HCT116 (cell line): ENCODE results near the gene POGK. TPM values are rescaled to one million over a fixed set of nuclear protein-coding genes. Genes with fewer than 3 reads are reported as not detected.

Experiments used
- ATAC-seq: fragments of 200-7000 bp; cut with Tn5 transposase; 2 replicates; pipeline ENCODE4 v1.9.1; 2020; ENCODE audit warnings: mild to moderate bottlenecking, moderate library complexity
- BruUV-seq: library from RNA; stranded (reverse); fragments of 400-500 nt; replicated peaks from 2 replicates; lab custom pipeline; 2021; lab: Mats Ljungman, UMichigan
- CTCF ChIA-PET: fragments of 300-600 bp; sonication (Branson Sonifier 250); formaldehyde crosslinking; loops from one replicate; lab custom pipeline; 2021; ENCODE audit warnings: antibody characterized with exemption; lab: Charles Lee
- POLR2A ChIA-PET: fragments of 300-600, 350-600 bp; sonication (Branson Sonifier 250); formaldehyde crosslinking; loops from one replicate; lab custom pipeline; 2021; ENCODE audit warnings: antibody characterized with exemption; lab: Charles Lee
- RAD21 ChIA-PET, 2 experiments: fragments of 300-600 bp; sonication (Branson Sonifier 250); formaldehyde crosslinking; loops; one replicate each; lab custom pipeline; 2023; ENCODE audit warnings: low total read pairs in 2 of 2; ENCODE audit not compliant: uncharacterized antibody in 2 of 2, unreplicated experiment in 2 of 2, low non-redundant PET in 1 of 2; lab: Charles Lee
- DNase-seq: peaks from one replicate; pipeline ENCODE4 v3.0.0-alpha.2; 2010; ENCODE audit warnings: low read depth, low spot score
- H2AFZ ChIP-seq: fragments of 200-600 bp; shearing (Covaris generic), sonication (generic); 2 replicates; pipeline ENCODE4 v1.6.1; 2017; ENCODE audit warnings: low read depth, mixed run types, mixed read lengths, antibody characterized with exemption, low read length; ENCODE audit not compliant: poor library complexity, severe bottlenecking
- H3K27ac ChIP-seq: 2 replicates; pipeline ENCODE4 v1.5.1; 2012; ENCODE audit warnings: low read depth, low read length
- H3K27me3 ChIP-seq: fragments of 200-600 bp; sonication (generic); 2 replicates; pipeline ENCODE4 v1.6.1; 2016; ENCODE audit warnings: mixed run types, low read length, mixed read lengths; ENCODE audit not compliant: insufficient read depth
- H3K36me3 ChIP-seq, 2 experiments: fragments of 200-500 bp in 1 of 2; fragments of 200-600 bp in 1 of 2; sonication (Bioruptor generic) in 1 of 2; sonication (generic) in 1 of 2; 2 replicates each; pipeline versions ENCODE4 v1.5.1 to v1.6.1; 2014 to 2016; ENCODE audit warnings: low read length in 2 of 2, inconsistent platforms in 1 of 2, mixed read lengths in 1 of 2, mixed run types in 1 of 2; ENCODE audit not compliant: insufficient read depth in 2 of 2, control insufficient read depth in 1 of 2
- H3K4me1 ChIP-seq, 2 experiments: fragments of 200-600 bp in 1 of 2; sonication (generic) in 1 of 2; 2 replicates each; pipeline versions ENCODE4 v1.5.1 to v1.6.1; 2012 to 2017; ENCODE audit warnings: low read length in 2 of 2, inconsistent platforms in 1 of 2, mild to moderate bottlenecking in 1 of 2, mixed read lengths in 1 of 2, mixed run types in 1 of 2, moderate library complexity in 1 of 2; ENCODE audit not compliant: insufficient read depth in 2 of 2, control insufficient read depth in 1 of 2
- H3K4me2 ChIP-seq: fragments of 200-600 bp; sonication (generic); 2 replicates; pipeline ENCODE4 v1.6.1; 2017; ENCODE audit warnings: mixed run types, low read length, mixed read lengths
- H3K4me3 ChIP-seq, 2 experiments: fragments of 200-600 bp in 1 of 2; sonication (generic) in 1 of 2; replicated peaks in 1 of 2; 2 replicates each; pipeline ENCODE4 v1.5.1; 2011 to 2016; ENCODE audit warnings: low read length in 2 of 2, control low read depth in 1 of 2, low read depth in 1 of 2, mild to moderate bottlenecking in 1 of 2, mixed read lengths in 1 of 2, mixed run types in 1 of 2
- H3K79me2 ChIP-seq: fragments of 200-600 bp; sonication (generic); 2 replicates; pipeline ENCODE4 v1.6.1; 2017; ENCODE audit warnings: mild to moderate bottlenecking, mixed run types, low read length, moderate library complexity, mixed read lengths; ENCODE audit not compliant: insufficient read depth
- H3K9ac ChIP-seq: fragments of 200-600 bp; sonication (generic); 2 replicates; pipeline ENCODE4 v1.6.1; 2016; ENCODE audit warnings: low read length, mixed read lengths
- H3K9me2 ChIP-seq: fragments of 200-600 bp; sonication (generic), shearing (Covaris generic); 2 replicates; pipeline ENCODE4 v1.6.1; 2017; ENCODE audit warnings: mixed run types, mild to moderate bottlenecking, moderate library complexity; ENCODE audit not compliant: insufficient read depth
- H3K9me3 ChIP-seq, 2 experiments: fragments of 200-500 bp in 1 of 2; fragments of 200-600 bp in 1 of 2; sonication (Bioruptor generic) in 1 of 2; sonication (generic) in 1 of 2; 2 replicates each; pipeline ENCODE4 v1.6.1; 2014 to 2017; ENCODE audit warnings: low read length in 2 of 2, mixed read lengths in 2 of 2, inconsistent platforms in 1 of 2, low read depth in 1 of 2, mild to moderate bottlenecking in 1 of 2, mixed run types in 1 of 2, moderate library complexity in 1 of 2; ENCODE audit not compliant: control insufficient read depth in 1 of 2, insufficient read depth in 1 of 2
- H4K20me1 ChIP-seq: fragments of 200-600 bp; sonication (generic), shearing (Covaris generic); 2 replicates; pipeline ENCODE4 v1.6.1; 2017; ENCODE audit warnings: mixed run types, mild to moderate bottlenecking, moderate library complexity; ENCODE audit not compliant: insufficient read depth
- CBX3 ChIP-seq: IDR thresholded peaks from 2 replicates; pipeline ENCODE4 v1.6.1; 2012; ENCODE audit warnings: low read depth
- EGR1 ChIP-seq: IDR thresholded peaks from 2 replicates; pipeline ENCODE4 v1.6.1; 2012; ENCODE audit warnings: low read depth
- ELF1 ChIP-seq: IDR thresholded peaks from 2 replicates; pipeline ENCODE4 v1.6.1; 2012; ENCODE audit warnings: low read depth, borderline replicate concordance
- EZH2 ChIP-seq: fragments of 200-600 bp; sonication (generic); IDR thresholded peaks from 2 replicates; pipeline ENCODE4 v1.6.1; 2017; ENCODE audit warnings: antibody characterized with exemption, mixed run types
- EZH2phosphoT487 ChIP-seq: fragments of 200-600 bp; IDR thresholded peaks from 2 replicates; pipeline ENCODE4 v1.6.1; 2018; ENCODE audit warnings: antibody characterized with exemption, borderline replicate concordance
- FOSL1 ChIP-seq: IDR thresholded peaks from 2 replicates; pipeline ENCODE4 v1.6.1; 2012; ENCODE audit warnings: low read depth
- JUND ChIP-seq: IDR thresholded peaks from 2 replicates; pipeline ENCODE4 v1.6.1; 2012
- POLR2A ChIP-seq: IDR thresholded peaks from 2 replicates; pipeline ENCODE4 v1.7.0; 2011; ENCODE audit warnings: borderline replicate concordance; ENCODE audit not compliant: insufficient read depth, insufficient read length; ENCODE audit errors: extremely low read depth
- POLR2AphosphoS5 ChIP-seq: IDR thresholded peaks from 2 replicates; pipeline ENCODE4 v1.6.1; 2011; ENCODE audit warnings: mild to moderate bottlenecking, low read depth, low read length, moderate library complexity
- RAD21 ChIP-seq: IDR thresholded peaks from 2 replicates; pipeline ENCODE4 v1.6.1; 2012; ENCODE audit warnings: low read depth, mild to moderate bottlenecking
- SP1 ChIP-seq: IDR thresholded peaks from 2 replicates; pipeline ENCODE4 v1.6.1; 2012; ENCODE audit warnings: low read depth
- SRF ChIP-seq: IDR thresholded peaks from 2 replicates; pipeline ENCODE4 v1.6.1; 2012; ENCODE audit warnings: low read depth
- ZFX ChIP-seq: fragments of 450-650 bp; IDR thresholded peaks from 2 replicates; pipeline ENCODE4 v1.6.1; 2017
- ZNF274 ChIP-seq: fragments of 200-500 bp; sonication (Bioruptor generic); IDR thresholded peaks from 2 replicates; pipeline ENCODE4 v1.6.1; 2014; ENCODE audit warnings: mild to moderate bottlenecking, low read depth, low read length, inconsistent platforms
- intact Hi-C: fragments of 100-400 bp; cut with micrococcal nuclease; formaldehyde crosslinking; loops from 2 replicates; pipeline ENCODE4 v1.10.0; 2022
- total RNA-seq: library from RNA; stranded (reverse); gene quantifications from one replicate; pipeline ENCODE4 v1.2.1, GENCODE V29; 2021; ENCODE audit not compliant: unreplicated experiment
- TF ChIP-seq, protein P1 (sequence below): IDR thresholded peaks from 2 replicates; pipeline ENCODE4 v1.6.1; 2012
- TF ChIP-seq, protein P2 (sequence below): IDR thresholded peaks from 2 replicates; pipeline ENCODE4 v1.6.1; 2011; ENCODE audit warnings: mild to moderate bottlenecking, low read length, moderate library complexity; ENCODE audit not compliant: insufficient replicate concordance; ENCODE audit errors: extremely low read depth
- TF ChIP-seq, protein P3 (sequence below), 3 experiments: fragments of 200-600 bp in 1 of 3; sonication (generic) in 1 of 3; IDR thresholded peaks in 2 of 3; conservative IDR thresholded peaks in 1 of 3; 2 replicates each; pipeline ENCODE4 v1.5.1; 2012 to 2017; ENCODE audit warnings: low read depth in 2 of 3, low read length in 2 of 3, antibody characterized with exemption in 1 of 3, borderline replicate concordance in 1 of 3, control low read depth in 1 of 3, mild to moderate bottlenecking in 1 of 3, mixed read lengths in 1 of 3, mixed run types in 1 of 3, moderate library complexity in 1 of 3; ENCODE audit not compliant: insufficient read depth in 1 of 3
- TF ChIP-seq, protein P4 (sequence below): IDR thresholded peaks from 2 replicates; pipeline ENCODE4 v1.6.1; 2012
- TF ChIP-seq, protein P5 (sequence below): IDR thresholded peaks from 2 replicates; pipeline ENCODE4 v1.6.1; 2012; ENCODE audit warnings: low read depth

POGK gene
- total RNA-seq, 1 experiment from 2014 or later: 35.6 TPM

DNA sequence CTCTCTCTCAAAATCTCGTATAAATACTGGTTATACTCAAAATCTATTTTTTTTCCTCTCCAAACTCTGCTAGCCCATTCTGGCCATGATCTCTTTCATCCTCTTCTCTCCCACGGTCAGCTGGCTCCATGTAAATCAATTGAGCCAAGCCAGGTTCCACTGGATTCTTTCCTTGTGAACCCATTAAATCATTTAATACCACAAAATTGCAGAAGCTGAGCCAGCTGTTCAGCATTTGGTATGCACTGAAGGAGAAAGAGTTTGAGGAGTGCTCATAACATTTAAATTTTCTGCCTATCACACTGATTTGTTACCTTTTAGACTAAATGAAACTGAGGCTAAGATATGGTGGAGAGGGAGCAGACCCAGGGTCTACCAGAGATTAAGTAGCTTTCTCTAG is 65.9 kb downstream of the POGK start:
- Histone ChIP-seq H3K4me2 (no peak overlapping the region), H3K27ac (no peak overlapping the region), H3K79me2 (no peaks in the 10 kb centered on the region), H2AFZ (no peak overlapping the region), H3K27me3 (no peaks in the 10 kb centered on the region)
- RAD21 ChIA-PET: no interaction called here
- TF ChIP-seq, protein P1, sequence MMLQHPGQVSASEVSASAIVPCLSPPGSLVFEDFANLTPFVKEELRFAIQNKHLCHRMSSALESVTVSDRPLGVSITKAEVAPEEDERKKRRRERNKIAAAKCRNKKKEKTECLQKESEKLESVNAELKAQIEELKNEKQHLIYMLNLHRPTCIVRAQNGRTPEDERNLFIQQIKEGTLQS: no peak
- TF ChIP-seq EGR1 (no peak), SRF (no peak), JUND (no peak), POLR2A (no peak), ELF1 (no peak), RAD21 (no peak), CBX3 (no peak), ZFX (no peak), ZNF274 (no peak), EZH2 (no peak), EZH2phosphoT487 (no peak), FOSL1 (no peak), POLR2AphosphoS5 (no peak), SP1 (no peak)
- TF ChIP-seq, protein P2, sequence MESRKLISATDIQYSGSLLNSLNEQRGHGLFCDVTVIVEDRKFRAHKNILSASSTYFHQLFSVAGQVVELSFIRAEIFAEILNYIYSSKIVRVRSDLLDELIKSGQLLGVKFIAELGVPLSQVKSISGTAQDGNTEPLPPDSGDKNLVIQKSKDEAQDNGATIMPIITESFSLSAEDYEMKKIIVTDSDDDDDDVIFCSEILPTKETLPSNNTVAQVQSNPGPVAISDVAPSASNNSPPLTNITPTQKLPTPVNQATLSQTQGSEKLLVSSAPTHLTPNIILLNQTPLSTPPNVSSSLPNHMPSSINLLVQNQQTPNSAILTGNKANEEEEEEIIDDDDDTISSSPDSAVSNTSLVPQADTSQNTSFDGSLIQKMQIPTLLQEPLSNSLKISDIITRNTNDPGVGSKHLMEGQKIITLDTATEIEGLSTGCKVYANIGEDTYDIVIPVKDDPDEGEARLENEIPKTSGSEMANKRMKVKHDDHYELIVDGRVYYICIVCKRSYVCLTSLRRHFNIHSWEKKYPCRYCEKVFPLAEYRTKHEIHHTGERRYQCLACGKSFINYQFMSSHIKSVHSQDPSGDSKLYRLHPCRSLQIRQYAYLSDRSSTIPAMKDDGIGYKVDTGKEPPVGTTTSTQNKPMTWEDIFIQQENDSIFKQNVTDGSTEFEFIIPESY: no peak
- TF ChIP-seq, protein P3, sequence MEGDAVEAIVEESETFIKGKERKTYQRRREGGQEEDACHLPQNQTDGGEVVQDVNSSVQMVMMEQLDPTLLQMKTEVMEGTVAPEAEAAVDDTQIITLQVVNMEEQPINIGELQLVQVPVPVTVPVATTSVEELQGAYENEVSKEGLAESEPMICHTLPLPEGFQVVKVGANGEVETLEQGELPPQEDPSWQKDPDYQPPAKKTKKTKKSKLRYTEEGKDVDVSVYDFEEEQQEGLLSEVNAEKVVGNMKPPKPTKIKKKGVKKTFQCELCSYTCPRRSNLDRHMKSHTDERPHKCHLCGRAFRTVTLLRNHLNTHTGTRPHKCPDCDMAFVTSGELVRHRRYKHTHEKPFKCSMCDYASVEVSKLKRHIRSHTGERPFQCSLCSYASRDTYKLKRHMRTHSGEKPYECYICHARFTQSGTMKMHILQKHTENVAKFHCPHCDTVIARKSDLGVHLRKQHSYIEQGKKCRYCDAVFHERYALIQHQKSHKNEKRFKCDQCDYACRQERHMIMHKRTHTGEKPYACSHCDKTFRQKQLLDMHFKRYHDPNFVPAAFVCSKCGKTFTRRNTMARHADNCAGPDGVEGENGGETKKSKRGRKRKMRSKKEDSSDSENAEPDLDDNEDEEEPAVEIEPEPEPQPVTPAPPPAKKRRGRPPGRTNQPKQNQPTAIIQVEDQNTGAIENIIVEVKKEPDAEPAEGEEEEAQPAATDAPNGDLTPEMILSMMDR (IDR thresholded peaks at IDR 0.05 in 2 of 3, conservative IDR thresholded peaks at IDR 0.05 in 1 of 3; ENCODE audit: borderline replicate concordance in 1 of 3, insufficient read depth in 1 of 3, low read depth in 2 of 3, low read length in 2 of 3): no peak
- TF ChIP-seq, protein P4, sequence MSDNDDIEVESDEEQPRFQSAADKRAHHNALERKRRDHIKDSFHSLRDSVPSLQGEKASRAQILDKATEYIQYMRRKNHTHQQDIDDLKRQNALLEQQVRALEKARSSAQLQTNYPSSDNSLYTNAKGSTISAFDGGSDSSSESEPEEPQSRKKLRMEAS: no peak
- TF ChIP-seq, protein P5, sequence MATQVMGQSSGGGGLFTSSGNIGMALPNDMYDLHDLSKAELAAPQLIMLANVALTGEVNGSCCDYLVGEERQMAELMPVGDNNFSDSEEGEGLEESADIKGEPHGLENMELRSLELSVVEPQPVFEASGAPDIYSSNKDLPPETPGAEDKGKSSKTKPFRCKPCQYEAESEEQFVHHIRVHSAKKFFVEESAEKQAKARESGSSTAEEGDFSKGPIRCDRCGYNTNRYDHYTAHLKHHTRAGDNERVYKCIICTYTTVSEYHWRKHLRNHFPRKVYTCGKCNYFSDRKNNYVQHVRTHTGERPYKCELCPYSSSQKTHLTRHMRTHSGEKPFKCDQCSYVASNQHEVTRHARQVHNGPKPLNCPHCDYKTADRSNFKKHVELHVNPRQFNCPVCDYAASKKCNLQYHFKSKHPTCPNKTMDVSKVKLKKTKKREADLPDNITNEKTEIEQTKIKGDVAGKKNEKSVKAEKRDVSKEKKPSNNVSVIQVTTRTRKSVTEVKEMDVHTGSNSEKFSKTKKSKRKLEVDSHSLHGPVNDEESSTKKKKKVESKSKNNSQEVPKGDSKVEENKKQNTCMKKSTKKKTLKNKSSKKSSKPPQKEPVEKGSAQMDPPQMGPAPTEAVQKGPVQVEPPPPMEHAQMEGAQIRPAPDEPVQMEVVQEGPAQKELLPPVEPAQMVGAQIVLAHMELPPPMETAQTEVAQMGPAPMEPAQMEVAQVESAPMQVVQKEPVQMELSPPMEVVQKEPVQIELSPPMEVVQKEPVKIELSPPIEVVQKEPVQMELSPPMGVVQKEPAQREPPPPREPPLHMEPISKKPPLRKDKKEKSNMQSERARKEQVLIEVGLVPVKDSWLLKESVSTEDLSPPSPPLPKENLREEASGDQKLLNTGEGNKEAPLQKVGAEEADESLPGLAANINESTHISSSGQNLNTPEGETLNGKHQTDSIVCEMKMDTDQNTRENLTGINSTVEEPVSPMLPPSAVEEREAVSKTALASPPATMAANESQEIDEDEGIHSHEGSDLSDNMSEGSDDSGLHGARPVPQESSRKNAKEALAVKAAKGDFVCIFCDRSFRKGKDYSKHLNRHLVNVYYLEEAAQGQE: no peak
- TF ChIP-seq, all 23 proteins: peak for 0
- no peaks in the 10 kb centered on the region for H3K9me3 ChIP-seq
- no peak overlapping the region for H3K9ac ChIP-seq
- ChIA-PET CTCF (interaction anchor here (1.4 kb wide), 1 partner anchor 154 kb away, joined by 5 read pairs; no protein-coding TSS in a partner anchor), POLR2A (no interaction called here)
- no peaks in the 10 kb centered on the region for H4K20me1 ChIP-seq
- H3K4me1 ChIP-seq: peaks cover 0 to 12% of the 10 kb centered on the region in 2 experiments; a peak in 1 of 4 replicates
- no peak overlapping the region for H3K4me3 ChIP-seq
- no peak for ATAC-seq
- no peak for DNase-seq
- intact Hi-C loops: no loop called here
- no peaks in the 10 kb centered on the region for H3K9me2 ChIP-seq
- H3K36me3 ChIP-seq: no peaks in the 10 kb centered on the region
- no TSS peak for BruUV-seq
